CD4-positive, alpha-beta memory T cell (primary cell): ENCODE results near the gene ZNF407. TPM values are rescaled to one million over a fixed set of nuclear protein-coding genes. Genes with fewer than 3 reads are reported as not detected.

Experiments
- polyA plus RNA-seq, 2 donors: library from polyadenylated mRNA; unstranded; fragments of 300-500 nt; fragmentation: Illumina TruSeq; gene quantifications; one replicate each; pipeline ENCODE4 v1.2.3, GENCODE V29; 2021
- total RNA-seq, 2 experiments: library from RNA; stranded (reverse); gene quantifications; one replicate each; pipeline ENCODE4 v1.2.3, GENCODE V29; 2021

ZNF407 gene
- total and polyA plus RNA-seq, 4 experiments from 2014 or later: 1.8 to 26.9 (median 15.3) TPM

Other genes starting within 250 kb of the ZNF407 start
- gene DIPK1C, start 140.6 kb upstream of the ZNF407 start, total RNA-seq: not detected
- gene DIPK1C, start 140.6 kb upstream of the ZNF407 start, polyA plus RNA-seq: not detected
- 100 to 1,000 TPM; 145 to 153 TPM for gene CNDP2, start 101.5 kb upstream of the ZNF407 start, total RNA-seq
- 100 to 1,000 TPM; 123 to 138 TPM for gene CNDP2, start 101.5 kb upstream of the ZNF407 start, polyA plus RNA-seq
- gene CNDP1, start 63.4 kb upstream of the ZNF407 start, total RNA-seq: not detected
- not detected for gene CNDP1, start 63.4 kb upstream of the ZNF407 start, polyA plus RNA-seq